IMR-90 (cell line): Measurements from ENCODE around the gene ERRFI1. TPM values are rescaled to one million over a fixed set of nuclear protein-coding genes. Genes with fewer than 3 reads are reported as not detected.
A peak's percentile ranks its signal among the peaks of the same experiment; 100 is the strongest.

ENCODE experiments used
- ATAC-seq: fragments of 200-7000 bp; cut with Tn5 transposase; 2 replicates; pipeline ENCODE4 v1.9.1; 2020; ENCODE audit warnings: low read depth, mild to moderate bottlenecking, moderate library complexity
- BruUV-seq: library from RNA; stranded (reverse); fragments of 400-500 nt; replicated peaks from 2 replicates; lab custom pipeline; 2021; lab: Mats Ljungman, UMichigan
- CTCF ChIA-PET: fragments of 300-600 bp; formaldehyde crosslinking; extraction: SDS; loops from one replicate; lab custom pipeline; 2021; ENCODE audit warnings: antibody characterized with exemption; lab: Yijun Ruan, JAX
- POLR2A ChIA-PET: fragments of 300-600 bp; sonication (Branson Sonifier 250); formaldehyde crosslinking; loops from one replicate; lab custom pipeline; 2022; ENCODE audit warnings: antibody characterized with exemption; ENCODE audit not compliant: unreplicated experiment; lab: Charles Lee
- DNase-seq: peaks from one replicate; pipeline ENCODE4 v3.0.0; 2013
- H2AFZ ChIP-seq: replicated peaks from 2 replicates; pipeline ENCODE3; 2013; ENCODE audit warnings: low read length, mild to moderate bottlenecking; ENCODE audit not compliant: poor library complexity
- H2AK5ac ChIP-seq: 2 replicates; pipeline ENCODE4 v1.6.1; 2013; ENCODE audit warnings: low read depth, low read length, inconsistent platforms
- H2AK9ac ChIP-seq: replicated peaks from 2 replicates; pipeline ENCODE3; 2013; ENCODE audit warnings: mild to moderate bottlenecking, low read depth, low read length, moderate library complexity; ENCODE audit not compliant: poor library complexity
- H2BK120ac ChIP-seq: 2 replicates; pipeline ENCODE4 v1.6.1; 2013; ENCODE audit warnings: low read depth, low read length, inconsistent platforms
- H2BK15ac ChIP-seq: 3 replicates; pipeline ENCODE4 v1.6.1; 2013; ENCODE audit warnings: low read depth, low read length, inconsistent platforms
- H2BK20ac ChIP-seq: 2 replicates; pipeline ENCODE4 v1.6.1; 2013; ENCODE audit warnings: low read depth, mild to moderate bottlenecking, inconsistent platforms, low read length, moderate library complexity
- H2BK5ac ChIP-seq: 2 replicates; pipeline ENCODE4 v1.6.1; 2013; ENCODE audit warnings: mild to moderate bottlenecking, low read depth, low read length, inconsistent platforms; ENCODE audit not compliant: poor library complexity, severe bottlenecking
- H3K14ac ChIP-seq: replicated peaks from 2 replicates; pipeline ENCODE4 v1.6.1; 2013; ENCODE audit warnings: low read depth, low read length, inconsistent platforms
- H3K18ac ChIP-seq: 2 replicates; pipeline ENCODE4 v1.6.1; 2013; ENCODE audit warnings: low read depth, low read length, control low read depth
- H3K23ac ChIP-seq: 2 replicates; pipeline ENCODE4 v1.6.1; 2013; ENCODE audit warnings: low read depth, low read length, inconsistent platforms
- H3K27ac ChIP-seq: 2 replicates; pipeline ENCODE4 v1.5.1; 2013; ENCODE audit warnings: mild to moderate bottlenecking, control low read depth, low read length; ENCODE audit not compliant: insufficient read depth
- H3K27me3 ChIP-seq: 2 replicates; pipeline ENCODE4 v1.6.1; 2013; ENCODE audit warnings: low read length; ENCODE audit not compliant: control insufficient read depth, insufficient read depth
- H3K36me3 ChIP-seq: 2 replicates; pipeline ENCODE4 v1.6.1; 2013; ENCODE audit warnings: low read length, mixed read lengths; ENCODE audit not compliant: control insufficient read depth, insufficient read depth
- H3K4ac ChIP-seq: 2 replicates; pipeline ENCODE4 v1.6.1; 2013; ENCODE audit warnings: low read depth, low read length, inconsistent platforms
- H3K4me1 ChIP-seq: 2 replicates; pipeline ENCODE4 v1.6.1; 2013; ENCODE audit warnings: low read length, mixed read lengths; ENCODE audit not compliant: control insufficient read depth, insufficient read depth
- H3K4me2 ChIP-seq: 2 replicates; pipeline ENCODE4 v1.6.1; 2013; ENCODE audit warnings: low read depth, mild to moderate bottlenecking, control low read depth, low read length, moderate library complexity
- H3K4me3 ChIP-seq: 2 replicates; pipeline ENCODE4 v1.5.1; 2013; ENCODE audit warnings: low read depth, mild to moderate bottlenecking, control low read depth, low read length, moderate library complexity; ENCODE audit not compliant: insufficient read depth
- H3K56ac ChIP-seq: 2 replicates; pipeline ENCODE4 v1.6.1; 2013; ENCODE audit warnings: low read length, inconsistent platforms; ENCODE audit not compliant: insufficient read depth; ENCODE audit errors: extremely low read depth
- H3K79me1 ChIP-seq, 2 experiments: 2 replicates each; pipeline ENCODE4 v1.6.1; 2013; ENCODE audit warnings: low read length in 2 of 2, inconsistent platforms in 1 of 2, low read depth in 1 of 2
- H3K9ac ChIP-seq: 2 replicates; pipeline ENCODE4 v1.6.1; 2013; ENCODE audit warnings: low read depth, low read length, control low read depth
- H3K9me1 ChIP-seq: 2 replicates; pipeline ENCODE4 v1.6.1; 2013; ENCODE audit warnings: low read length, inconsistent platforms; ENCODE audit not compliant: insufficient read depth
- H3K9me3 ChIP-seq: 2 replicates; pipeline ENCODE4 v1.6.1; 2013; ENCODE audit warnings: low read length; ENCODE audit not compliant: control insufficient read depth, insufficient read depth
- H4K20me1 ChIP-seq: 2 replicates; pipeline ENCODE4 v1.6.1; 2013; ENCODE audit warnings: low read length, inconsistent platforms; ENCODE audit not compliant: insufficient read depth
- H4K5ac ChIP-seq: 2 replicates; pipeline ENCODE4 v1.6.1; 2013; ENCODE audit warnings: mild to moderate bottlenecking, low read depth, low read length, control low read depth
- H4K8ac ChIP-seq, 2 experiments: 2 replicates each; pipeline ENCODE4 v1.6.1; 2013; ENCODE audit warnings: low read depth in 2 of 2, low read length in 2 of 2, control low read depth in 1 of 2, inconsistent platforms in 1 of 2
- H4K91ac ChIP-seq: 2 replicates; pipeline ENCODE4 v1.6.1; 2013; ENCODE audit warnings: low read depth, low read length, inconsistent platforms; ENCODE audit not compliant: insufficient read depth
- BHLHE40 ChIP-seq: fragments of 150-350 bp; IDR thresholded peaks from 2 replicates; pipeline ENCODE4 v1.6.1; 2016; ENCODE audit warnings: mild to moderate bottlenecking, low read depth, low read length
- CEBPB ChIP-seq: IDR thresholded peaks from 2 replicates; pipeline ENCODE4 v1.6.1; 2012; ENCODE audit warnings: low read depth, low read length, improper control_type of control experiment
- CHD1 ChIP-seq: IDR thresholded peaks from 2 replicates; pipeline ENCODE4 v1.6.1; 2012; ENCODE audit warnings: low read depth, low read length, improper control_type of control experiment
- FOS ChIP-seq: fragments of 150-350 bp; IDR thresholded peaks from 2 replicates; pipeline ENCODE4 v1.6.1; 2016; ENCODE audit warnings: low read depth, low read length
- MAFK ChIP-seq: IDR thresholded peaks from 2 replicates; pipeline ENCODE4 v1.6.1; 2012; ENCODE audit warnings: low read depth, low read length, improper control_type of control experiment
- MAZ ChIP-seq: IDR thresholded peaks from 2 replicates; pipeline ENCODE4 v1.6.1; 2012; ENCODE audit warnings: low read depth, mild to moderate bottlenecking, low read length, improper control_type of control experiment, moderate library complexity, borderline replicate concordance
- MXI1 ChIP-seq: IDR thresholded peaks from 2 replicates; pipeline ENCODE4 v1.6.1; 2012; ENCODE audit warnings: low read depth, mild to moderate bottlenecking, low read length, moderate library complexity, borderline replicate concordance
- NFE2L2 ChIP-seq: fragments of 150-350 bp; IDR thresholded peaks from 2 replicates; pipeline ENCODE4 v1.6.1; 2016; ENCODE audit warnings: low read depth, mild to moderate bottlenecking, low read length
- POLR2A ChIP-seq: IDR thresholded peaks from 2 replicates; pipeline ENCODE4 v1.6.1; 2012; ENCODE audit warnings: mild to moderate bottlenecking, low read depth, low read length
- RCOR1 ChIP-seq: IDR thresholded peaks from 2 replicates; pipeline ENCODE4 v1.6.1; 2012; ENCODE audit warnings: mild to moderate bottlenecking, low read length, improper control_type of control experiment; ENCODE audit not compliant: insufficient replicate concordance
- RFX5 ChIP-seq: IDR thresholded peaks from 2 replicates; pipeline ENCODE4 v1.8.0; 2012; ENCODE audit warnings: low read depth, mild to moderate bottlenecking, low read length, moderate library complexity
- SMC3 ChIP-seq: fragments of 150-350 bp; IDR thresholded peaks from 2 replicates; pipeline ENCODE4 v1.6.1; 2016; ENCODE audit warnings: low read depth, mild to moderate bottlenecking, antibody characterized with exemption, low read length, moderate library complexity
- WGBS, 2 experiments: methylation state at CpG; one replicate each; pipeline versions ENCODE4 v1.1.5 to v1.1.7; 2013; ENCODE audit warnings: missing lambda C conversion rate in 2 of 2; ENCODE audit not compliant: insufficient read length in 1 of 2; ENCODE audit errors: extremely low coverage in 2 of 2; 5-methylcytosine and 5-hydroxymethylcytosine counted together
- dilution Hi-C: fragments of 300-500 bp; cut with HindIII; formaldehyde crosslinking; loops from one replicate; pipeline ENCODE4 v1.14.3; 2018; ENCODE audit warnings: low sequenced_read_pairs; ENCODE audit not compliant: unreplicated experiment
- in situ Hi-C: fragments of 300-500 bp; cut with MboI; formaldehyde crosslinking; loops from 3 replicates; pipeline ENCODE4 v1.14.3; 2019; ENCODE audit warnings: low sequenced_read_pairs, inconsistent platforms, mixed read lengths
- intact Hi-C: fragments of 100-400 bp; cut with micrococcal nuclease; formaldehyde crosslinking; loops from 2 replicates; pipeline ENCODE4 v1.10.0; 2022
- polyA plus RNA-seq, 3 experiments: library from polyadenylated mRNA; depleted of rRNA; stranded (reverse); fragments of >200 nt; gene quantifications; 2 replicates each; pipeline ENCODE4 v1.2.3, GENCODE V29; 2012; ENCODE audit warnings: low replicate concordance in 1 of 3
- total RNA-seq: library from RNA; depleted of rRNA; stranded (reverse); fragments of >200 nt; gene quantifications from 2 replicates; pipeline ENCODE4 v1.2.3, GENCODE V29; 2012
- TF ChIP-seq, protein P1 (sequence below): fragments of 150-350 bp; IDR thresholded peaks from 2 replicates; pipeline ENCODE4 v1.6.1; 2017; ENCODE audit warnings: mild to moderate bottlenecking, antibody characterized with exemption, low read length, low read depth
- TF ChIP-seq, protein P2 (sequence below): fragments of 150-350 bp; IDR thresholded peaks from 2 replicates; pipeline ENCODE4 v1.6.1; 2016; ENCODE audit warnings: low read depth, mild to moderate bottlenecking, low read length, moderate library complexity, borderline replicate concordance

The ERRFI1 gene
- total and polyA plus RNA-seq, 2 of the 4 experiments (the other 2 are of a cell fraction) = 101 to 145 TPM

DNA sequence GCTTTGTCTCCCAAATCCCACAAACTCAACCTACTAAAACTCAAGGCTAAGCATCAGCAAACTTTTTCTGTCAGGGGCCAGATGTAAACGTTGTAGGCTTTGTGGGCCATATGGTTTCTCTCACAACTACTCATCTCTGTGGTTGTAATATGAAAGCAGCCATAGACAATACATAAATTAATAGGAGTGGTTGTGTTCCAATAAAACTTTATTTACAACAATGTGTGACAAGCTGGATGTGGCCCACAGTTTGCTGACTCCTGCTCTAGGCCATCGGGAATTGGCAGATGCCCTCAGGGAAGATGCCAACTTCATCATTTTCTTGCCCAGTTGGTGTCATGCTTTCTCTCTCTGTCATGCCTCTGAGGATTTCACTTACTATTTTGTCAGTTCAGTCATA, 17.5 kb upstream of the ERRFI1 start:
- Histone ChIP-seq H3K18ac (no peak overlapping the region), H3K9me3 (no peaks in the 10 kb centered on the region), H2BK20ac (0 out of 2 replicates have a peak overlapping the region, but pooled peaks have one; percentile 5), H3K79me1 (no peaks in the 10 kb centered on the region), H3K14ac (no peak overlapping the region), H3K23ac (no peak overlapping the region), H2AK5ac (peak overlapping the region; percentile 59; the same call in 1 of the 2 replicates), H4K5ac (no peak overlapping the region), H2BK5ac (no peak overlapping the region), H3K9me1 (peaks cover 5% of the 10 kb centered on the region), H4K91ac (peak overlapping the region; percentile 31; the same call in 1 of the 2 replicates), H3K56ac (no peak overlapping the region), H3K4me3 (no peak overlapping the region), H2AFZ (no peak overlapping the region), H3K4me2 (no peak overlapping the region), H3K4ac (0 out of 2 replicates have a peak overlapping the region, but pooled peaks have one; percentile 6), H3K9ac (no peak overlapping the region), H3K27me3 (no peaks in the 10 kb centered on the region), H4K20me1 (no peaks in the 10 kb centered on the region), H2BK120ac (peak overlapping the region; percentile 32; the same call in 1 of the 2 replicates), H2BK15ac (0 out of 3 replicates have a peak overlapping the region, but pooled peaks have one; percentile 12), H4K8ac (no peak overlapping the region), H3K4me1 (peaks cover 14% of the 10 kb centered on the region), H3K27ac (no peak overlapping the region), H2AK9ac (no peak overlapping the region), H3K36me3 (no peaks in the 10 kb centered on the region)
- BruUV-seq = no TSS peak
- in situ Hi-C loops = no loop called here
- dilution Hi-C loops = no loop called here
- DNase-seq = no peak
- CTCF ChIA-PET = no interaction called here
- POLR2A ChIA-PET = interaction anchor here (0.6 kb wide), 1 partner anchor 33 kb away, joined by 9 read pairs; no protein-coding TSS in a partner anchor
- 83% methylated on average over 1 of the region's 2 CpGs; no CpG with 5 or more reads in 1 of the 2 experiments for WGBS, 2 experiments
- intact Hi-C loops = loop anchor here (5.0 kb wide), 1 partner anchor 34 kb away; no protein-coding TSS in a partner anchor
- ATAC-seq = no peak
- no peak for TF ChIP-seq CHD1
- TF ChIP-seq POLR2A = no peak
- TF ChIP-seq MAFK = no peak
- no peak for TF ChIP-seq NFE2L2
- no peak for TF ChIP-seq BHLHE40
- no peak for TF ChIP-seq RFX5
- no peak for TF ChIP-seq MXI1
- TF ChIP-seq SMC3 = no peak
- TF ChIP-seq, protein P1, sequence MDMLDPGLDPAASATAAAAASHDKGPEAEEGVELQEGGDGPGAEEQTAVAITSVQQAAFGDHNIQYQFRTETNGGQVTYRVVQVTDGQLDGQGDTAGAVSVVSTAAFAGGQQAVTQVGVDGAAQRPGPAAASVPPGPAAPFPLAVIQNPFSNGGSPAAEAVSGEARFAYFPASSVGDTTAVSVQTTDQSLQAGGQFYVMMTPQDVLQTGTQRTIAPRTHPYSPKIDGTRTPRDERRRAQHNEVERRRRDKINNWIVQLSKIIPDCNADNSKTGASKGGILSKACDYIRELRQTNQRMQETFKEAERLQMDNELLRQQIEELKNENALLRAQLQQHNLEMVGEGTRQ = no peak
- no peak for TF ChIP-seq RCOR1
- TF ChIP-seq, protein P2, sequence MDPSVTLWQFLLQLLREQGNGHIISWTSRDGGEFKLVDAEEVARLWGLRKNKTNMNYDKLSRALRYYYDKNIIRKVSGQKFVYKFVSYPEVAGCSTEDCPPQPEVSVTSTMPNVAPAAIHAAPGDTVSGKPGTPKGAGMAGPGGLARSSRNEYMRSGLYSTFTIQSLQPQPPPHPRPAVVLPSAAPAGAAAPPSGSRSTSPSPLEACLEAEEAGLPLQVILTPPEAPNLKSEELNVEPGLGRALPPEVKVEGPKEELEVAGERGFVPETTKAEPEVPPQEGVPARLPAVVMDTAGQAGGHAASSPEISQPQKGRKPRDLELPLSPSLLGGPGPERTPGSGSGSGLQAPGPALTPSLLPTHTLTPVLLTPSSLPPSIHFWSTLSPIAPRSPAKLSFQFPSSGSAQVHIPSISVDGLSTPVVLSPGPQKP = no peak
- no peak for TF ChIP-seq CEBPB
- no peak for TF ChIP-seq FOS
- no peak for TF ChIP-seq MAZ
